GM18907 (cell line): Measurements from ENCODE around the gene SNX2.
A peak's percentile ranks its signal among the peaks of the same experiment; 100 is the strongest.

Experiments used
- ATAC-seq: cut with Tn5 transposase; IDR thresholded peaks from one replicate; pipeline ENCODE4 v1.9.1; 2021; ENCODE audit warnings: mild to moderate bottlenecking, moderate library complexity; ENCODE audit not compliant: unreplicated experiment

SNX2 gene

GRCh38 chr5:122772446-122772845, 2.4 kb upstream of the SNX2 start:
- no peak for ATAC-seq

- ATAC-seq, result no peak
Observed at GRCh38 chr5:122773619-122774018, 1.3 kb upstream of the SNX2 start.

GRCh38 chr5:122774519-122774860, 390 bp upstream of the SNX2 start:
- peak; percentile 45 for ATAC-seq

GRCh38 chr5:122775550-122776542, 966 bp downstream of the SNX2 start:
- no peak for ATAC-seq

GRCh38 chr5:122778157-122778556, 3.3 kb downstream of the SNX2 start:
- no peak for ATAC-seq

GRCh38 chr5:122779451-122779850, 4.6 kb downstream of the SNX2 start:
- no peak for ATAC-seq

GRCh38 chr5:122780296-122780695, 5.4 kb downstream of the SNX2 start:
- ATAC-seq, result no peak

GRCh38 chr5:122781465-122781864, 6.6 kb downstream of the SNX2 start:
- ATAC-seq, result no peak

- ATAC-seq, result no peak
Observed at GRCh38 chr5:122785294-122785693, 10.4 kb downstream of the SNX2 start.

- ATAC-seq, result no peak
Observed at GRCh38 chr5:122788371-122788770, 13.5 kb downstream of the SNX2 start.

GRCh38 chr5:122788996-122789395, 14.1 kb downstream of the SNX2 start:
- no peak for ATAC-seq

GRCh38 chr5:122789461-122790171, 14.7 kb downstream of the SNX2 start:
- ATAC-seq, result no peak

GRCh38 chr5:122790354-122791103, 15.6 kb downstream of the SNX2 start:
- no peak for ATAC-seq

GRCh38 chr5:122805481-122805880, 30.6 kb downstream of the SNX2 start:
- no peak for ATAC-seq

- ATAC-seq, result no peak
Observed at GRCh38 chr5:122810405-122810804, 35.5 kb downstream of the SNX2 start.

- ATAC-seq, result no peak
Observed at GRCh38 chr5:122815218-122815767, 40.4 kb downstream of the SNX2 start.

GRCh38 chr5:122816756-122817155, 41.9 kb downstream of the SNX2 start:
- no peak for ATAC-seq

GRCh38 chr5:122831984-122832383, 57.1 kb downstream of the SNX2 start:
- ATAC-seq, result no peak

GRCh38 chr5:122835681-122836080, 60.8 kb downstream of the SNX2 start:
- no peak for ATAC-seq

GRCh38 chr5:122836947-122837346, 62.1 kb downstream of the SNX2 start:
- no peak for ATAC-seq

- no peak for ATAC-seq
Observed at GRCh38 chr5:122839731-122840130, 64.9 kb downstream of the SNX2 start.
